ENCODE measurements around the gene TEX54.
"Not testable (repeated sequence)": the region's sequence is repeated elsewhere in the genome, so short reads cannot be mapped to it uniquely, and the experiment has no call there.

The TEX54 gene

GRCh38 chr11:62830904-62831519 lies 1.6 kb downstream of the TEX54 start (continued):
- TF ChIP-seq ZNF518A (tag by site-specific recombination; conservative IDR thresholded peaks at IDR 0.05; ENCODE audit: low read depth) (peak; percentile 42; the same call in 1 of the 2 replicates), ZNF76 (tag by site-specific recombination; IDR thresholded peaks at IDR 0.05; ENCODE audit: borderline replicate concordance, low read depth) (peak; percentile 47; the same call in 1 of the 2 replicates), ZNF324 (tag by site-specific recombination; IDR thresholded peaks at IDR 0.05) (peak; percentile 83), ZNF580 (tag by site-specific recombination; IDR thresholded peaks at IDR 0.05) (peak; percentile 73; the same call in 1 of the 2 replicates), KLF7 (tag by site-specific recombination; IDR thresholded peaks at IDR 0.05; ENCODE audit: borderline replicate concordance) (0 out of 2 replicates have a peak, but pooled peaks have one; percentile 24), ZNF16 (tag by site-specific recombination; IDR thresholded peaks at IDR 0.05; ENCODE audit: low read depth) (no peak), ZBTB21 (tag by site-specific recombination; IDR thresholded peaks at IDR 0.05) (0 out of 2 replicates have a peak, but pooled peaks have one; percentile 10), GLI2 (tag by site-specific recombination; IDR thresholded peaks at IDR 0.05; ENCODE audit: borderline replicate concordance, low read depth) (no peak), ZXDB (tag by site-specific recombination; IDR thresholded peaks at IDR 0.05) (no peak), ZBTB17 (tag by site-specific recombination; IDR thresholded peaks at IDR 0.05) (0 out of 2 replicates have a peak, but pooled peaks have one; percentile 16), ZNF121 (tag by site-specific recombination; IDR thresholded peaks at IDR 0.05) (no peak), ZNF660 (tag by site-specific recombination; IDR thresholded peaks at IDR 0.05) (peak; percentile 33; the same call in 1 of the 2 replicates), ZNF19 (tag by site-specific recombination; IDR thresholded peaks at IDR 0.05; ENCODE audit: low read depth) (no peak), ZNF148 (tag by site-specific recombination; IDR thresholded peaks at IDR 0.05; ENCODE audit: borderline replicate concordance) (no peak)

GRCh38 chr11:62828130-62828529 lies 4.5 kb downstream of the TEX54 start:
- POLR2A ChIA-PET, result interaction anchor here (1.1 to 2.2 kb wide), 4 partner anchors 13 to 101 kb away, joined by 4 to 12 read pairs (median 4); partner anchors contain the start of genes HNRNPUL2, NXF1 and SLC3A2
- CTCF ChIA-PET, result interaction anchor here (0.7 kb wide), 1 partner anchor 41 kb away, joined by 3 read pairs; no protein-coding TSS in a partner anchor
- H3K4me3 ChIP-seq (ENCODE audit: low read depth, low read length); H3K9me3 ChIP-seq (ENCODE audit: control insufficient read depth, insufficient read depth, low read depth, low read length); H3K4me1 ChIP-seq (ENCODE audit: control insufficient read depth, insufficient read depth, low read length); H3K27ac ChIP-seq (ENCODE audit: extremely low read depth, low read depth, low read length): not testable (repeated sequence)
- peaks cover 0 to 57% of the 10 kb centered on the region in 2 experiments; a peak in 2 of 3 replicates for H3K36me3 ChIP-seq (ENCODE audit: control insufficient read depth in 2 of 2, insufficient read depth in 1 of 2, low read length in 2 of 2)
- TF ChIP-seq ZNF121 (tag by site-specific recombination; IDR thresholded peaks at IDR 0.05), result peak; percentile 55; the same call in 1 of the 2 replicates

Measured in HEK293 (cell line).